Ishikawa (cell line): ENCODE measurements around the gene GRAMD1A.

Experiments used
- CEBPB ChIP-seq: IDR thresholded peaks from 2 replicates; pipeline ENCODE4 v1.6.1; 2012
- CREB1 ChIP-seq: IDR thresholded peaks from 2 replicates; pipeline ENCODE4 v1.6.1; 2012; ENCODE audit warnings: low read depth
- EGR1 ChIP-seq: IDR thresholded peaks from 2 replicates; pipeline ENCODE4 v1.6.1; 2012
- EP300 ChIP-seq: IDR thresholded peaks from 2 replicates; pipeline ENCODE4 v1.6.1; 2012; ENCODE audit warnings: borderline replicate concordance
- FOXM1 ChIP-seq: IDR thresholded peaks from 2 replicates; pipeline ENCODE4 v1.6.1; 2012; ENCODE audit warnings: low read depth, borderline replicate concordance
- MAX ChIP-seq: IDR thresholded peaks from 2 replicates; pipeline ENCODE4 v1.6.1; 2012
- NFIC ChIP-seq: IDR thresholded peaks from 2 replicates; pipeline ENCODE4 v1.6.1; 2012
- RAD21 ChIP-seq: IDR thresholded peaks from 2 replicates; pipeline ENCODE4 v1.6.1; 2012; ENCODE audit warnings: low read depth
- REST ChIP-seq: IDR thresholded peaks from 2 replicates; pipeline ENCODE4 v1.6.1; 2012; ENCODE audit warnings: low read depth, mild to moderate bottlenecking
- TAF1 ChIP-seq: IDR thresholded peaks from 2 replicates; pipeline ENCODE4 v1.6.1; 2012; ENCODE audit warnings: low read depth, mild to moderate bottlenecking
- TCF12 ChIP-seq: IDR thresholded peaks from 2 replicates; pipeline ENCODE4 v1.6.1; 2012; ENCODE audit warnings: low read depth
- TEAD4 ChIP-seq: IDR thresholded peaks from 2 replicates; pipeline ENCODE4 v1.6.1; 2012
- USF1 ChIP-seq: IDR thresholded peaks from 2 replicates; pipeline ENCODE4 v1.6.1; 2012
- YY1 ChIP-seq: IDR thresholded peaks from 2 replicates; pipeline ENCODE4 v1.6.1; 2012; ENCODE audit warnings: low read depth
- ZBTB7A ChIP-seq: IDR thresholded peaks from 2 replicates; pipeline ENCODE4 v1.6.1; 2012; ENCODE audit warnings: low read depth

Gene GRAMD1A

GRCh38 chr19:34979819-34980640 is 20.1 kb upstream of the GRAMD1A start:
- TF ChIP-seq RAD21 (no peak), FOXM1 (no peak), TAF1 (no peak), NFIC (no peak), YY1 (no peak), CEBPB (no peak), EP300 (no peak), ZBTB7A (no peak), USF1 (no peak), MAX (no peak), TEAD4 (no peak), EGR1 (no peak), CREB1 (no peak), TCF12 (no peak), REST (no peak)

- TF ChIP-seq ZBTB7A = no peak
- TF ChIP-seq MAX = no peak
- TF ChIP-seq NFIC = no peak
- no peak for TF ChIP-seq CREB1
- no peak for TF ChIP-seq TCF12
- TF ChIP-seq USF1 = no peak
- TF ChIP-seq EP300 = no peak
- TF ChIP-seq RAD21 = no peak
- TF ChIP-seq TAF1 = no peak
- no peak for TF ChIP-seq EGR1
- TF ChIP-seq REST = no peak
- no peak for TF ChIP-seq FOXM1
- no peak for TF ChIP-seq TEAD4
- no peak for TF ChIP-seq CEBPB
- no peak for TF ChIP-seq YY1
Observed at GRCh38 chr19:34982275-34982674, 17.8 kb upstream of the GRAMD1A start.

- TF ChIP-seq NFIC = no peak
- no peak for TF ChIP-seq REST
- TF ChIP-seq TEAD4 = no peak
- no peak for TF ChIP-seq TCF12
- no peak for TF ChIP-seq USF1
- TF ChIP-seq ZBTB7A = no peak
Observed at GRCh38 chr19:34983786-34984185, 16.3 kb upstream of the GRAMD1A start.

GRCh38 chr19:34984287-34984686 is 15.8 kb upstream of the GRAMD1A start:
- TF ChIP-seq EGR1 (no peak), USF1 (no peak), ZBTB7A (no peak), TEAD4 (no peak), RAD21 (no peak), TCF12 (no peak), YY1 (no peak), EP300 (no peak), MAX (no peak), CREB1 (no peak), FOXM1 (no peak), REST (no peak), CEBPB (no peak), TAF1 (no peak), NFIC (no peak)
